Activated CD4-positive, alpha-beta T cell treated with anti-CD3 and anti-CD28 coated beads for 24 hours (primary cell): ENCODE results near the gene VAMP8.
"Not testable (repeated sequence)": the region's sequence is repeated elsewhere in the genome, so short reads cannot be mapped to it uniquely, and the experiment has no call there.

Experiments
- DNase-seq, 2 donors: peaks; one replicate each; pipeline ENCODE4 v3.0.0-alpha.2; 2020; ENCODE audit warnings: low read depth in 2 of 2

VAMP8 gene

DNA sequence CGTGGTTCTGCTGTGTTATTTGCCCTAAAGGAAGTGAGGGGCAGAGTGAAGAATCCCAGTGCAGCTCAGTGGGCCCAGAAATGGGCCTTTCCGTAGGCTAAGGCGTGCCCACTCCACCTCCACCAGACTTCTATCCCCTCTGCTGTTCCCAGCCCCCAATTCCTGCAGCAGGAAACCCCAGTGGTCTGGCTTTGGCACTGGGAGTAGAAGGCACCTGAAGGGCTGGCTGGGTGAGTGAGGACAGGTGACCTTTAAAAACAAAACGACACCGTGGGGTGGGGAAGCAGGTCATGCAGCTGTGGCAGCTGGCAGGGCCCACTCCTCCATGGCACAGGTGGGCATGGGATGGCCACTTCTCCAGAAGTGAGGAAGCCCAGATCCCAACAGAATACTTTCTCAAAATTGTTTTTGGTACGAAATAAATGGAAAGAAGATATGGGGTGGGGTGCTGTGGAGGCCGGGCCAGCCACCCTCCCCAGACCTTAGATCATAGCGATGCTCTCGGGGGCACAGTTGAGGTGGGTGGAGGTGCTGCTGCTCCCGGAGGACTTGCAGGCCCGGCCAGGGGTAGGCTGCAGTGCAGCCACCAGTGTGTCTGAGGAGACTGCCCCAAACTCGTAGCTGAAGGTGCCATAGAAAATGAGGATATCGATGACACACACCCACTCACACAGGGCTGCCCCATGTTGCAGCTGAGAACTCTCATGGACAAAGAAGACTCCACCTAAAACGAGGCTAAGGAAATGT, 21.4 kb downstream of the VAMP8 start:
- DNase-seq, result no peak

DNA sequence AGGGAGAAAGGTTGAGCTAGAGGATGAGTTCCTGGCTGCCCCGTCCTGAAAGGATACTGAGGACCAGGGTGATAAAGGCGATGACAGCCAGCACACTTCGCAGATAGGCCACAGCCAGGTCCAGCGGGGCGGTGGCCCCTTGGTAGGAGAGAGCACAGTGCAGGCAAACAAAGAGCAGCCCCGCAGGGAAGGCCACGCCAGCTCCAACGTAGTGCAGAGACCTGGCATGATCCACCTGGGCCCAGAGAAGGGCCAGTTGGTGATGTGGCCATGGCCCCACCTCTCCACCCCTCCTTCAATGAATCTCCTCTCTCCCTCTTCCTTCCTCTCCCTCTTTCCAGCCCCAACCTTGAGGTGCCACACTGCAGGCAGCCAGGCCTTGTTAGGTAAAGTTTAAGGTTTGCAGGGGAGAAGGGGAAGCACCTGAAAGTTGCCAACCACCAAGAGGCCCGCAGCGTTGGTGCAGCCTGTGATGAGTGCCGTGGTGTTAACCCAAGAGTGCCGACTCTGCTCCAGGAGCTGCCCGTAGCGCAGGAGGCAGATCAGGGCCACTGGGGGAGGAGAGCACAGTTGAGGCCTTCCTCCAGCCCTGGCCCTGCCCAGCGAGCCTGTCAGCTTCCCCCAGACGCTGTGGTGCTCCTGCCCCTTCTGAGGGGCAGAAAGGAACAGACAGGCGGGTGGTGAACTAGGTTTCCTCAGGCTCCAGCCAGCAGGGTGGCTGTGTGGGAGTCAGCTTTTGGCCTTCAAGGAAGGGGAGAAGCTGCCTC, 22.3 kb downstream of the VAMP8 start:
- no peak for DNase-seq

DNA sequence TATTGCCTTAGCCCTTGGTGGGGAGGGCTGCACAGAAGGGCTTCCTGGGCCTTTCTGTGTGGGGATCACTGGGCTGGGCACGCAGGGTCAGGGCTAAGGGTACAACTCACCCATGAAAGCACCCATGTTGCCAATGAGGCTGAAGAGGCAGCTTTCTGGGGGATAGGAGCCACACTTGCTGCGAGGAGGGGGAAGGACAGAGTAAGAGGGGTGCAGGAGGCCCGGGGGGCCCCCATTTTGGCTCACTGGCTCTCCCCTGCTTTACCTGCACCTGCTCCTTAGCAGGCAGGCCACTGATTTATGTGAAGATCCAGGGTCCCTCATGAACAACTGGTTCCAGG, 22.8 kb downstream of the VAMP8 start:
- no peak for DNase-seq

DNA sequence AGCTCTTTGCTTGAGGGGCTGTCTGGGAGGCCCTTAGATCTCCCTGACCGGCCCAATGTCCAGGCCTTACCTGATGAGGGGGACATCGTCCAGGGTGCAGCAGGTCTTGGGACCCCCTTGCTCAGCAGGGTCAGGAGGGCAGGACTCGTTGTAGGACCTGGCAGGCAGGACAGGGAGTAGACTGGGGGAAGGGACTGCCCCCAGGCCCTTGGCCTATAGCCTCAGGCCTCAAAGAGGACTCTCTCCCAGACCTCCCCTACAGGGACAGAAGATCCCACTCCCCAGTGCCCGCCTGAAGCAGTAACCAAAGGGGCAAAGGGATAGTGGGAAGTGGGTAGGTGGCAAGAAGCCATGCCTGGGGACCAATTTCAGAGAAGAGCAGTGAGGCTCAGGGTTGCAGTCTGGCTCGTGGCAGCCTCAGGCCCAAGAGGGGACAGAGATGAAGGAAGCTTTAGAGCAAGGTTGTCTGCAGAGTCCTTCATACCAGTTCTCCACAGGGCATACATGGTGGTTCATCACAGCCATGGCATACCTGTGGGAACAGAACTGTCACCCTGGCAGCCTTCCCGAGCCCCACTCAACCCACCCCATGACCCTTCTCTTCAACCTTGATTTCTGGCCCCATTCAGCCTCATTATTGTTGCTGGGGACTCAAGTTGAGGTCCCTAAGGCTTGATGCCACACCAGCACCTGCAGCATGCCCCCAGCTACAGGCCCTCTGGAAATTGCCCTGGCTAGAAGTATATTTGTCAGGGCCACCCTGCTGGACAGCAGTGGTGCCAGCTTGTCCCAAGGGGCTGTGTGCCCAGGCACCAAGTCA, 23.8 kb downstream of the VAMP8 start:
- no peak for DNase-seq

DNA sequence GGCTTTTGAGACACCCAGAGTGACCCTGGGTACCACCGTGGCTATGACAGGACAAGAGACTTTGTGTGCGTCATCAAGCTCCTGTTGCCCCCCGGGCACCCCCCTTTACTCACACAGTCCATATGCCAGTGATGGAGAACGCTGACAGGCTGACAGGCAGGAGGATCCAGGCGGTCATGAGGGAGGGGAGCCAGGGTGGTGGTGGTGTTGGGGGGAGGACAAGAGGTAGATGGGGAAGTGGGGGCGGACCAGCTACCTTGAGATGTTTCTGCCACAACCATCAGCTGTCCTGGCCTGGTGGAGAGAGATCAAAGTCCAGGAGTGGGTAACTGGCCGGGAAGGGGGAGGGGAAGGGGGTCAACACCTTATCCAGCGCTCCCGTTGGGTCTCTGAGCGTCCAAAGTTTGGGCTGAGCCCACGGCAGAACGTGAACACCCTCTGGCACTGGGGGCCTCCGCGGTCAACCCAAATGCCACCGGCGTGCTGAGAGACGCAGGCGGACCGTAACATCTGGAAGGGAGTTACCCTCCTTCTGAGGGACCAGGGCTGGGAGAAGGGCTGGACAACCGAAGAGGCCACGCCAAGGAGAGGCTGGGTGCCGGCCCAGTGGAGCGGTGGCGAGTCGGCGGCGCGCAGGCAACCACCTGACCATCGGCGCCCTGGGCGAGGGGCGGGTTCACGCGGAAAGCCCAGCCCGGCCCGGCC, 24.5 kb downstream of the VAMP8 start:
- no peak for DNase-seq

GRCh38 chr2:85602476-85603234, 25.3 kb downstream of the VAMP8 start, which contains the start of gene TMEM150A:
Gene TMEM150A, minus strand, starts transcription at chr2:85602698. Its CDS starts 750 bp downstream, at chr2:85601948.
- DNase-seq, result peak; percentile 80 to 86

DNA sequence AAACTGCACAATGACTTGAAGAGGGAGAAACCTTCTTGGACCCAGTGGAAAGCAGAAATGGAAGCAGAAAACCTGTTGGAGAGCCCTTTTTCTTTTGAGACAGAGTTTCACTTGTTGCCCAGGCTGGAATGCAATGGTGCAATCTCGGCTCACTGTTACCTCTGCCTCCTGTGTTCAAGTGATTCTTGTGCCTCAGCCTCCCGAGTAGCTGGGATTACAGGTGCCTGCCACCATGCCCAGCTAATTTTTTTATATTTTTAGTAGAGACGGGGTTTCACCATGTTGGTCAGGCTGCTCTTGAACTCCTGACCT, 26.7 kb downstream of the VAMP8 start:
- not testable (repeated sequence) for DNase-seq

DNA sequence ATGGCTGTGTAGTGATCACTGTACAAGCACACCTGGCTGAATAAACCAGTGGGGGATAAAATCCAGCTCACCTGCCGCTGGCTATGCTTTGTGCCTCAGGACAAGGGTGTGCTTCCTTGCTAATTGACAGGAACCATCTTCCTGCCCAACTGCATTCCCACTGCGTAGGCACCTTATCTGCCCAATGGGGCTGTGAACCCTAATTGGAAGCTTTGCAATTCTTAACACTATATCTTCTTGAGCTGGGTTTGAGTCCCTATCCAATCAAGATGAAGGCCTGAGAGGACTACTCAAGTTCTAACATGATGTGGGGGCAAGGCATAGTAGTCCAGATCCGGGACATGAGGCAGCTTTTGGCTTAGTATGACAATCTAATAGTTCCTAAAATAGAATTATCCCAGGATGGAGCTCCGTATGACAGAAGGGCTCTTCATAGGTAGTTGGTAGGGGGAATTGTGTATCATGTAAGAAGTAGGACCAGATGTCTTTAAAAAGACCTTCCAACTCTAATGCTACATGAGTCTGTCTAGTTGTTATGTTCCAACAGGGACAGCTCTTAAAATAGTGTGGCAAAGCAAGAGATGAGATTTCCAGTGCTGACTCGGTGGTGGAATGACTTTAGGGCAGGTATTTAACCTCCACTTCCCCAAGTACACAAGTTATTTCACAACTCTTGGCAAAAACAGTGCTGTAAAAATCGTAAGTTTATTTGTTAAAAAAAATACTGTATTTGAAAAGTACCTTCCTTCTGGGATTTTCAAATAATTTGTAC, 27.4 kb downstream of the VAMP8 start:
- no peak for DNase-seq

DNA sequence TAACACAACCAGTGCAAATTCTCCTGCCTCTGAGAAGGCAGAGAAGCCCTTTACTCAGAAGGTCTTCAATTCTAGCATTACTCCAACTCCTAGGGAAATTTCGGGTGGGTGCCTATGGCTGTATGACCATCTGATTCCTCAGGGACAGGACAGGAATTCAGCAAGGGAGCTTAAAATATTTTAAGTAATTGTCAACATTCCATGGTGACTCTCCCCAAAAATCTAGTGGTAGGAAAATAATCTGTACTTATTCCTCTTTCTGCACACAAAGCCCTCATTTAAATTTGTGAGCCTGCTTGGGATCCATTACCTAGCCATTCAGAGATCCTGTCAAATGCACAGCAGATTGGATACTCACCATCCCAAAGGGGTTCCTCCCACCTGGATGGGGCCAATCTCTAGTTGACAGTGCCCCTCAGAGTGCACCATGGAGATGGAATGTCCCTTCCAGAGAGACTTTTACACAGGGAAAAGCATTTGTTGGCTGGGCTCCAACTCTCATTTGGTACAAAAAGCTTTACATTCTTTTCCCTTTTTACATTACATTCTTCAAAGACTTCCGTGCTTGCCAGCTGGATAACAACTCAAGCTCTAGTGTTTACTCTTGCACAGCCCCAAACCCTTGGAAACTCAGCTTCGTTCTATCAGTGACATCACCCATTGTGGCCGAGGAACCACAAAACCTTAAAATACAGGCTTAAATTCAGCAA, 28.2 kb downstream of the VAMP8 start:
- DNase-seq, result no peak

DNA sequence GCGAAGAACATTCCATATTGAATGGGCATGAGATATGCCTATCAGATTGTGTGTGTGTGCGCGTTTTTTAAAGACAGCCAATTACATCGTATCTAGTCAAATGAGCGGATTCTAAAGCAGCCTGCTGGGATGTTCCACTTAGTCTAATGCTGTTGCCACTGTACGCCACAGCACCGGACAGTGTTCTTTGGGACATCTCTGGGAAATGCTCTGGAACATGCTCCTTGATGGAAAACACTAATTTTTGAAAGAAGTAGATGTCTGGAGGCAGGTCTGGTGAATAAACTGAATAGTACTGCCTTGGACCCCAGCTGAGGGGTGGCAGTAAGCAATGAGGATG, 28.7 kb downstream of the VAMP8 start:
- DNase-seq, result no peak

GRCh38 chr2:85607268-85608215, 30.2 kb downstream of the VAMP8 start:
- no peak for DNase-seq

DNA sequence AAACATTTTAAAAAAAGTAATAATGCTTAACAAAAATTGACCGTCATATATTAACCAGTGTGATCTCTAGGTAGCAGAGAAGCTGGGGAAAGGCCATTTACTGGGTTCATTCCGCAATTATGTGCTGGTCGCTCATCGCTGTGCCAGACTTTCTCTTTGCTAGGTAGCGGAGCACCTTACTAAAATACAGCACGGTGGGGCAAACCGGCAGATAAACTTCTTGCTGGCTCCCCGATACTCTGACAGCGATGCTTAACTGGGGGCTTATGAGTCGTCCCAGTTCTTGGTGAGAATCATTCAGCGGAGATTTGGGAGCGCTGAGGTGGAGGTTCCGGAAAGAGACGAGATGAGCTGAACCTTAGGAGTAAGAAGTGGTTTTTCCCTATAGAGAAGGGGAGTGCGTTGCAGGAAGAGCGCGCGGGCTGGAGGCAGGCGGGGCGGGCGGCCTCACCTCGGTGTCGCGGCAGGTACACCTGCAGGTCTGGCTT, 33.9 kb downstream of the VAMP8 start:
- DNase-seq, result no peak

- peak; percentile 75 to 82 for DNase-seq
Measured at GRCh38 chr2:85611705-85612587, 34.6 kb downstream of the VAMP8 start, which contains the start of gene C2orf68. Gene C2orf68, minus strand, starts transcription at chr2:85612066. Its CDS starts 82 bp downstream, at chr2:85611984.

GRCh38 chr2:85613717-85614515, 36.5 kb downstream of the VAMP8 start:
- DNase-seq, result no peak

DNA sequence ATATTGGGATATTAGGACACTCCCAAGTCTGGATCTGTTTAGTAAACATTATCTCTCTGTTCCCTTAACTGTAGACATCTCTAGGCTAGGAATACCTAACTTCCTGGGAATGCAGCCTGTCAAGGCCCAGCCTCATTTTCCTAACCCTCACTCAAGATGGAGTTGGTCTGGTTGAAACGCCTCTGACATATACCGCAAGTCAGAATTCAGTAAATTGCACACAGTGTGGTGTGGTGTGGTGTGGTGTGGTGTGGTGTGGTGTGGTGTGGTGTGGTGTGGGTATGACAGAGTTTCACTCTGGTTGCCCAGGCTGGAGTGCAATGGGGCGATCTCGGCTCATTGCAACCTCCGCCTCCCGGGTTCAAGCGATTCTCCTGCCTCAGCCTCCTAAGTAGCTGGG, 37.4 kb downstream of the VAMP8 start:
- DNase-seq, result not testable (repeated sequence)

DNA sequence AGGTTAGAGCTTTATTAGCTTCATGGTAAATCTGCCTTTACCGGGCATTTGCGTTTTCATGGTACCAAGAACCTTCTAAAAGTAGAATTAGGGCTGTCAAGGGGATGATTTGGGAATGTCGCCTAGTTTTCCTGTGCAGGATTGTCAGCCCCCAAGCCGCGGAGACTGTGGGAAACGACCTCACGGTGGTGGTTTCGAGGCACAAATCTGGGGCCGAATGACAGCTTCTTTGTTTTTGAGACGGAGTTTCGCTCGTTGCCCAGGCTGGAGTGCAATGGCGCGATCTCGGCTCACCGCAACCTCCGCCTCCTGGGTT, 38.0 kb downstream of the VAMP8 start:
- DNase-seq, result no peak

DNA sequence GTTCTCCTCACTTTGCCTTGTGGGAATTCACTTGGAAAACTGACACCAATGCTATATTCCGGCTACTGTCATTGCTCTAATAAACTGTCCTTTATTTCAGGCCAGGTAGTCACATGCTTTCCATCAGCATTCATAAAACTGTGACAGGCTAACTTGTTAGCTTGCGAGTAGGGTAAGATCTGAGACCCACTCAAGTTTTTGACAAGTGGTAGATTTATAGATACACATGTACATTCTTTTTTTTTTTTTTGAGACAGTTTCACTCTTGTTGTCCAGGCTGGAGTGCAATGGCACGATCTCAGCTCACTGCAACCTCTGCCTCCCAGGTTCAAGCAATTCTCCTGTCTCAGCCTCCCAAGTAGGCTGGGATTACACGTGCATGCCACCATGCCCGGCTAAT, 40.3 kb downstream of the VAMP8 start:
- not testable (repeated sequence) for DNase-seq
